GM23338 (cell line): Measurements from ENCODE around the gene IDUA. TPM values are rescaled to one million over a fixed set of nuclear protein-coding genes. Genes with fewer than 3 reads are reported as not detected.

ENCODE experiments used
- polyA plus RNA-seq: library from polyadenylated mRNA; unstranded; fragments of >200 nt; fragmentation: Nextera tagmentation; extraction: Ambion mirVana; gene quantifications from 2 replicates; pipeline ENCODE4 v1.2.1, GENCODE V29; 2016
- total RNA-seq: library from RNA; depleted of rRNA; stranded (reverse); fragments of >200 nt; shearing (Covaris generic); gene quantifications from 2 replicates; pipeline ENCODE4 v1.2.3, GENCODE V29; 2014; rRNA removed

Gene IDUA
- total and polyA plus RNA-seq, 2 experiments from 2014 or later = 1.3 to 6.1 TPM

Other genes with a start within 250 kb of the IDUA start
- 0.58 and 0.97 TPM in 2 replicates for gene CPLX1, start 160.9 kb upstream of the IDUA start, total RNA-seq
- gene CPLX1, start 160.9 kb upstream of the IDUA start, polyA plus RNA-seq = 0.86 and 1.1 TPM in 2 replicates
- gene GAK, start 54.7 kb upstream of the IDUA start, total RNA-seq = 88.6 and 124 TPM in 2 replicates
- 47.9 and 48.5 TPM in 2 replicates for gene GAK, start 54.7 kb upstream of the IDUA start, polyA plus RNA-seq
- gene TMEM175, start 54.6 kb upstream of the IDUA start, total RNA-seq = 4.2 and 11.4 TPM in 2 replicates
- gene TMEM175, start 54.6 kb upstream of the IDUA start, polyA plus RNA-seq = 6.5 and 8.0 TPM in 2 replicates
- 18.6 and 22.4 TPM in 2 replicates for gene DGKQ, start 13.5 kb upstream of the IDUA start, total RNA-seq
- gene DGKQ, start 13.5 kb upstream of the IDUA start, polyA plus RNA-seq = 3.4 and 4.0 TPM in 2 replicates
- gene SLC26A1, start 6.4 kb downstream of the IDUA start, total RNA-seq = 0.10 and 0.16 TPM in 2 replicates
- 0.07 and 0.27 TPM in 2 replicates for gene SLC26A1, start 6.4 kb downstream of the IDUA start, polyA plus RNA-seq
- gene FGFRL1, start 24.6 kb downstream of the IDUA start, total RNA-seq = 28.6 and 35.8 TPM in 2 replicates
- gene FGFRL1, start 24.6 kb downstream of the IDUA start, polyA plus RNA-seq = 7.0 and 7.3 TPM in 2 replicates
- gene RNF212, start 126.5 kb downstream of the IDUA start, total RNA-seq = 11.8 and 20.6 TPM in 2 replicates
- gene RNF212, start 126.5 kb downstream of the IDUA start, polyA plus RNA-seq = 17.0 and 19.7 TPM in 2 replicates
- 2.1 and 2.2 TPM in 2 replicates for gene SPON2, start 185.5 kb downstream of the IDUA start, total RNA-seq
- gene SPON2, start 185.5 kb downstream of the IDUA start, polyA plus RNA-seq = 1.2 and 2.4 TPM in 2 replicates